HG03460 (cell line): Measurements from ENCODE around the gene SAMHD1.
"Not testable (repeated sequence)": the region's sequence is repeated elsewhere in the genome, so short reads cannot be mapped to it uniquely, and the experiment has no call there.

Experiments
- ATAC-seq: cut with Tn5 transposase; IDR thresholded peaks from one replicate; pipeline ENCODE4 v1.9.1; 2021; ENCODE audit not compliant: unreplicated experiment

Gene SAMHD1

GRCh38 chr20:36956674-36957073 lies 5.2 kb upstream of the SAMHD1 start:
- ATAC-seq: no peak

- no peak for ATAC-seq
These were observed 4.5 kb upstream of the SAMHD1 start for GRCh38 chr20:36956016-36956415.

- ATAC-seq: no peak
These were observed 651 bp upstream of the SAMHD1 start for GRCh38 chr20:36951979-36952738.

- no peak for ATAC-seq
These were observed 902 bp downstream of the SAMHD1 start for GRCh38 chr20:36950414-36951197.

- no peak for ATAC-seq
These were observed 10.1 kb downstream of the SAMHD1 start for GRCh38 chr20:36941401-36941835.

GRCh38 chr20:36937402-36937770 lies 14.1 kb downstream of the SAMHD1 start:
- no peak for ATAC-seq

- ATAC-seq: not testable (repeated sequence)
These were observed 14.6 kb downstream of the SAMHD1 start for GRCh38 chr20:36936761-36937401.

GRCh38 chr20:36936341-36936740 lies 15.2 kb downstream of the SAMHD1 start:
- ATAC-seq: no peak

- not testable (repeated sequence) for ATAC-seq
These were observed 17.9 kb downstream of the SAMHD1 start for GRCh38 chr20:36933571-36933970.

GRCh38 chr20:36932476-36933426 lies 18.8 kb downstream of the SAMHD1 start:
- ATAC-seq: no peak

GRCh38 chr20:36932067-36932466 lies 19.4 kb downstream of the SAMHD1 start:
- not testable (repeated sequence) for ATAC-seq

GRCh38 chr20:36929691-36930090 lies 21.8 kb downstream of the SAMHD1 start:
- no peak for ATAC-seq

- no peak for ATAC-seq
These were observed 22.2 kb downstream of the SAMHD1 start for GRCh38 chr20:36929290-36929689.

GRCh38 chr20:36927704-36928103 lies 23.8 kb downstream of the SAMHD1 start:
- ATAC-seq: no peak

GRCh38 chr20:36926653-36927200 lies 24.8 kb downstream of the SAMHD1 start:
- ATAC-seq: no peak

GRCh38 chr20:36925234-36925633 lies 26.3 kb downstream of the SAMHD1 start:
- ATAC-seq: no peak

- no peak for ATAC-seq
These were observed 27.1 kb downstream of the SAMHD1 start for GRCh38 chr20:36924167-36925045.

- no peak for ATAC-seq
These were observed 31.2 kb downstream of the SAMHD1 start for GRCh38 chr20:36920334-36920730.

GRCh38 chr20:36919715-36920333 lies 31.7 kb downstream of the SAMHD1 start:
- no peak for ATAC-seq
